Hepatocyte (in vitro differentiated cells): ENCODE data around the gene OSCAR. TPM values are rescaled to one million over a fixed set of nuclear protein-coding genes. Genes with fewer than 3 reads are reported as not detected.

Experiments
- DNase-seq: peaks from one replicate; pipeline ENCODE4 v3.0.0-alpha.2; 2016; ENCODE audit warnings: low spot score
- H2AFZ ChIP-seq: fragments of 200-600 bp; sonication (generic); 2 replicates; pipeline ENCODE4 v1.6.0; 2016; ENCODE audit warnings: antibody characterized with exemption, mild to moderate bottlenecking
- H3K27ac ChIP-seq: fragments of 200-600 bp; sonication (generic); 2 replicates; pipeline ENCODE4 v1.5.1; 2016; ENCODE audit warnings: mild to moderate bottlenecking
- H3K27me3 ChIP-seq: fragments of 200-600 bp; sonication (generic); 2 replicates; pipeline ENCODE4 v1.6.1; 2016
- H3K36me3 ChIP-seq: fragments of 200-600 bp; sonication (generic); replicated peaks from 2 replicates; pipeline ENCODE4 v1.5.1; 2016; ENCODE audit warnings: low read depth; ENCODE audit not compliant: insufficient read depth
- H3K4me1 ChIP-seq: fragments of 200-600 bp; sonication (generic); 2 replicates; pipeline ENCODE4 v1.5.1; 2016; ENCODE audit warnings: mild to moderate bottlenecking, moderate library complexity; ENCODE audit not compliant: insufficient read depth
- H3K4me2 ChIP-seq: fragments of 200-600 bp; sonication (generic); 2 replicates; pipeline ENCODE4 v1.6.0; 2016
- H3K4me3 ChIP-seq: fragments of 200-600 bp; sonication (generic); 2 replicates; pipeline ENCODE4 v1.5.1; 2016; ENCODE audit warnings: mild to moderate bottlenecking
- H3K79me2 ChIP-seq: fragments of 200-600 bp; sonication (generic); 2 replicates; pipeline ENCODE4 v1.6.0; 2017; ENCODE audit warnings: mild to moderate bottlenecking
- H3K9me2 ChIP-seq: fragments of 200-600 bp; sonication (generic); replicated peaks from 2 replicates; pipeline ENCODE4 v1.6.0; 2017; ENCODE audit warnings: mild to moderate bottlenecking; ENCODE audit not compliant: insufficient read depth
- H3K9me3 ChIP-seq: fragments of 200-600 bp; sonication (generic); 2 replicates; pipeline ENCODE4 v1.5.1; 2016; ENCODE audit warnings: low read depth, mild to moderate bottlenecking
- H4K20me1 ChIP-seq: fragments of 200-600 bp; sonication (generic); 2 replicates; pipeline ENCODE4 v1.6.0; 2016; ENCODE audit warnings: mild to moderate bottlenecking; ENCODE audit not compliant: insufficient read depth, poor library complexity, severe bottlenecking
- EZH2 ChIP-seq: fragments of 200-600 bp; sonication (generic); IDR thresholded peaks from 2 replicates; pipeline ENCODE4 v1.6.1; 2016; ENCODE audit warnings: antibody characterized with exemption, mild to moderate bottlenecking, borderline replicate concordance
- EZH2phosphoT487 ChIP-seq: fragments of 200-600 bp; sonication (generic); IDR thresholded peaks from one replicate; pipeline ENCODE4 v1.6.1; 2018; ENCODE audit warnings: antibody characterized with exemption, mild to moderate bottlenecking, low read depth, moderate library complexity; ENCODE audit not compliant: unreplicated experiment, severe bottlenecking
- WGBS: methylation state at CpG from one replicate; pipeline ENCODE4 v1.1.6; 2016; ENCODE audit warnings: low lambda C conversion rate; ENCODE audit errors: missing lambda C conversion rate; 5-methylcytosine and 5-hydroxymethylcytosine counted together
- polyA plus RNA-seq: library from polyadenylated mRNA; unstranded; fragments of >200 nt; fragmentation: Nextera tagmentation; extraction: Ambion mirVana; gene quantifications from 2 replicates; pipeline ENCODE4 v1.2.1, GENCODE V29; 2016
- total RNA-seq: library from RNA; depleted of rRNA; stranded (reverse); fragments of >200 nt; gene quantifications from 2 replicates; pipeline ENCODE4 v1.2.3, GENCODE V29; 2014
- TF ChIP-seq, protein P1 (sequence below): fragments of 200-600 bp; sonication (generic); IDR thresholded peaks from 2 replicates; pipeline ENCODE4 v1.5.1; 2016; ENCODE audit warnings: antibody characterized with exemption, mild to moderate bottlenecking; ENCODE audit not compliant: poor library complexity

The OSCAR gene
- total and polyA plus RNA-seq, 2 experiments from 2014 or later = 0.16 TPM; not detected in 1

DNA sequence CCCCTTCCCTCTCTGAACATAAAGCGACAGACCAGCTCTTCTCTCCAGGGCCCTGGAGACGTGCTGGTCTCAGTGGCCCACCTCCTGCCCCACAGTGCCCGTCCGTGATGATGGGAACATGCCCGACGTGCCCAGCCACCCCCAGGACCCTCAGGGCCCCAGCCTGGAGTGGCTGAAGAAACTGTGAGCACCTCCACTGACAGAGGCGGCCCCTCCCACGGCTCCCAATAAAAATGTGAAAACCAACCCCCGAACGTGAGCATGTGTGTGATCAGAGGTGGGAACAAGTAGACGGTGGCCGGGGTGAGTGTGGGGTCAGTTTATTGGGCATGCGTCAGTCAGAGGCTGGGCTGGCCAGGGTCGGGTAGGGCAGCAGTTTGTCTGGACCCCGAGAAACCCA is 6.1 kb upstream of the OSCAR start:
- Histone ChIP-seq H3K27me3 (no peaks in the 10 kb centered on the region), H3K9me3 (no peaks in the 10 kb centered on the region), H3K27ac (no peak overlapping the region), H3K9me2 (no peaks in the 10 kb centered on the region), H3K4me2 (no peak overlapping the region), H2AFZ (no peak overlapping the region), H4K20me1 (no peaks in the 10 kb centered on the region), H3K36me3 (no peaks in the 10 kb centered on the region), H3K4me3 (no peak overlapping the region), H3K79me2 (peaks cover 22% of the 10 kb centered on the region), H3K4me1 (peaks cover 3% of the 10 kb centered on the region)
- no peak for DNase-seq
- 84% methylated on average over 15 of the region's 15 CpGs for WGBS
- TF ChIP-seq EZH2phosphoT487 (no peak), EZH2 (no peak)
- TF ChIP-seq, protein P1, sequence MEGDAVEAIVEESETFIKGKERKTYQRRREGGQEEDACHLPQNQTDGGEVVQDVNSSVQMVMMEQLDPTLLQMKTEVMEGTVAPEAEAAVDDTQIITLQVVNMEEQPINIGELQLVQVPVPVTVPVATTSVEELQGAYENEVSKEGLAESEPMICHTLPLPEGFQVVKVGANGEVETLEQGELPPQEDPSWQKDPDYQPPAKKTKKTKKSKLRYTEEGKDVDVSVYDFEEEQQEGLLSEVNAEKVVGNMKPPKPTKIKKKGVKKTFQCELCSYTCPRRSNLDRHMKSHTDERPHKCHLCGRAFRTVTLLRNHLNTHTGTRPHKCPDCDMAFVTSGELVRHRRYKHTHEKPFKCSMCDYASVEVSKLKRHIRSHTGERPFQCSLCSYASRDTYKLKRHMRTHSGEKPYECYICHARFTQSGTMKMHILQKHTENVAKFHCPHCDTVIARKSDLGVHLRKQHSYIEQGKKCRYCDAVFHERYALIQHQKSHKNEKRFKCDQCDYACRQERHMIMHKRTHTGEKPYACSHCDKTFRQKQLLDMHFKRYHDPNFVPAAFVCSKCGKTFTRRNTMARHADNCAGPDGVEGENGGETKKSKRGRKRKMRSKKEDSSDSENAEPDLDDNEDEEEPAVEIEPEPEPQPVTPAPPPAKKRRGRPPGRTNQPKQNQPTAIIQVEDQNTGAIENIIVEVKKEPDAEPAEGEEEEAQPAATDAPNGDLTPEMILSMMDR = no peak

DNA sequence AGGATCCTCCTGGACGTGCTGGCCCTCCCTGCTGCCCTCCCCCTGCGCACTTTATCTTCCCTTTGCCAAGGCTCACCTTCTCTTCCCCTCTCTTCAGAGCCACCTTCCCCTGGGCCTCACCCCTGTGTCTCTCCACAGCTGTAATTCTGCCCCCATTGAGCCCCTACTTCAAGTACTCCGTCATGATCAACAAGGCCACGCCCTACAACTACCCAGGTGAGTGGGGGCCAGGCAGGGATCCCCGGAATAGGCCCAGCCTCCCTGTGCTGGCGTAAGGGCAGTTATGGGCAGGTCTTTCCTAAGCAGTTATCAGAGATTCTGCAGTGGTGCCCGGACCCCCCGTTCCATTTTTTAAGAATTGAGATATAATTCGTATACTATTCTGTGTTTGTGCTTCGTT is 5.2 kb upstream of the OSCAR start:
- Histone ChIP-seq H3K4me1 (peaks cover 3% of the 10 kb centered on the region), H3K27ac (no peak overlapping the region), H3K9me3 (no peaks in the 10 kb centered on the region), H4K20me1 (no peaks in the 10 kb centered on the region), H3K79me2 (peaks cover 22% of the 10 kb centered on the region), H3K4me3 (no peak overlapping the region), H3K4me2 (no peak overlapping the region), H3K36me3 (no peaks in the 10 kb centered on the region), H3K9me2 (no peaks in the 10 kb centered on the region), H3K27me3 (no peaks in the 10 kb centered on the region), H2AFZ (no peak overlapping the region)
- WGBS = 96% methylated on average over 10 of the region's 10 CpGs
- DNase-seq = no peak
- TF ChIP-seq EZH2 (no peak), EZH2phosphoT487 (no peak)
- TF ChIP-seq, protein P1 = no peak

DNA sequence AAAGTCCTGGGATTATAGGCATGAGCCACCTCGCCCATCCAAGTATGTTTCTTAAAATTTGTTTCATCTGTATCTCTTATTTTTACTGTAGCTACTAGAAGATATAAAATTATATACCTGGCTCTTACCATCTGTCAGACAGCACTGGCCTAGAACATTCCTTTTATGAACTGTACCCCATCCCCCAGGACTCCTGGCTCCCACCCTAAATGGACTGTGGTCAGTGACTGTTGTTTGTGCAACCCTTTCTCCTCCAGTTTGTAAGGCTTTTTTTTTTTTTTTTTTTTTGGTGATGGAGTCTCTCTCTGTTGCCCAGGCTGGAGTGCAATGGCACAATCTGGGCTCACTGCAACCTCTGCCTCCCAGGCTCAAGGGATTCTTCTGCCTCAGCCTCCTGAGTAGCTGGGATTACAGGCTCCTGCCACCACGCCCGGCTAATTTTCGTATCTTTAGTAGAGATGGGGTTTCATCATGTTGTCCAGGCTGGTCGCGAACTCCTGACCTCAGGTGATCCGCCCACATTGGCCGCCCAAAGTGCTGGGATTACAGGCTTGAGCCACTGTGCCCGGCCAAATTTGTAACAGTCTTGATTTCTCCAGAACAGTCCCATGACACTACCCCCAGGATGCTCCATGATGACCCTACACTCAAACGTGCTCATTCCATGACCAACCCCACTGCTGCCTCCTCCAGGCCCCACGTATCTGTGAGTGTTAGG is 4.6 kb upstream of the OSCAR start:
- DNase-seq = no peak
- Histone ChIP-seq H3K27me3 (no peaks in the 10 kb centered on the region), H3K4me2 (no peak overlapping the region), H2AFZ (no peak overlapping the region), H3K27ac (no peak overlapping the region), H3K9me2 (no peaks in the 10 kb centered on the region), H4K20me1 (no peaks in the 10 kb centered on the region), H3K36me3 (no peaks in the 10 kb centered on the region), H3K4me3 (no peak overlapping the region), H3K9me3 (no peaks in the 10 kb centered on the region), H3K79me2 (peaks cover 22% of the 10 kb centered on the region), H3K4me1 (peaks cover 3% of the 10 kb centered on the region)
- TF ChIP-seq, protein P1 = no peak
- TF ChIP-seq EZH2 (no peak), EZH2phosphoT487 (no peak)
- 93% methylated on average over 11 of the region's 11 CpGs for WGBS
